Smooth muscle cell (in vitro differentiated cells): ENCODE results near the gene LMLN. TPM values are rescaled to one million over a fixed set of nuclear protein-coding genes. Genes with fewer than 3 reads are reported as not detected.
"Not testable (repeated sequence)": the region's sequence is repeated elsewhere in the genome, so short reads cannot be mapped to it uniquely, and the experiment has no call there.

Experiments
- DNase-seq: peaks from one replicate; lab custom pipeline; 2025; ENCODE audit not compliant: unreplicated experiment; lab: John Stamatoyannopoulos, UW
- H2AFZ ChIP-seq: fragments of 200-600 bp; sonication (generic); 2 replicates; pipeline ENCODE4 v1.6.0; 2016; ENCODE audit warnings: antibody characterized with exemption, low read depth, mild to moderate bottlenecking
- H3F3A ChIP-seq: fragments of 200-600 bp; sonication (generic); 2 replicates; pipeline ENCODE4 v1.6.0; 2017; ENCODE audit warnings: antibody characterized with exemption, low read depth
- H3K27ac ChIP-seq: fragments of 200-600 bp; sonication (generic); 2 replicates; pipeline ENCODE4 v1.5.1; 2016; ENCODE audit warnings: low read depth, mild to moderate bottlenecking
- H3K27me3 ChIP-seq: fragments of 200-600 bp; sonication (generic); 2 replicates; pipeline ENCODE4 v1.6.1; 2016; ENCODE audit warnings: low read depth, mild to moderate bottlenecking
- H3K36me3 ChIP-seq: fragments of 200-600 bp; sonication (generic); 2 replicates; pipeline ENCODE4 v1.5.1; 2016; ENCODE audit warnings: low read depth
- H3K4me1 ChIP-seq: fragments of 200-600 bp; sonication (generic); 2 replicates; pipeline ENCODE4 v1.5.1; 2016; ENCODE audit warnings: low read depth
- H3K4me2 ChIP-seq: fragments of 200-600 bp; sonication (generic); 2 replicates; pipeline ENCODE4 v1.6.0; 2016; ENCODE audit warnings: mild to moderate bottlenecking
- H3K4me3 ChIP-seq: fragments of 200-600 bp; sonication (generic); 2 replicates; pipeline ENCODE4 v1.5.1; 2016; ENCODE audit warnings: mild to moderate bottlenecking
- H3K79me2 ChIP-seq: fragments of 200-600 bp; sonication (generic); 2 replicates; pipeline ENCODE4 v1.6.0; 2016; ENCODE audit warnings: low read depth, mild to moderate bottlenecking
- H3K9ac ChIP-seq: fragments of 200-600 bp; sonication (generic); 2 replicates; pipeline ENCODE4 v1.6.0; 2016; ENCODE audit warnings: low read depth
- H3K9me3 ChIP-seq: fragments of 200-600 bp; sonication (generic); replicated peaks from 2 replicates; pipeline ENCODE4 v1.5.1; 2016; ENCODE audit warnings: low read depth
- H4K20me1 ChIP-seq: fragments of 200-600 bp; sonication (generic); 2 replicates; pipeline ENCODE4 v1.6.0; 2016; ENCODE audit warnings: low read depth
- WGBS: methylation state at CpG from one replicate; pipeline ENCODE4 v1.1.7; 2016; ENCODE audit warnings: low lambda C conversion rate; 5-methylcytosine and 5-hydroxymethylcytosine counted together
- polyA plus RNA-seq: library from polyadenylated mRNA; unstranded; fragments of >200 nt; fragmentation: Nextera tagmentation; extraction: Ambion mirVana; gene quantifications from 2 replicates; pipeline ENCODE4 v1.2.1, GENCODE V29; 2016
- total RNA-seq: library from RNA; depleted of rRNA; stranded (reverse); fragments of >200 nt; gene quantifications from 2 replicates; pipeline ENCODE4 v1.2.3, GENCODE V29; 2014
- TF ChIP-seq, protein P1 (sequence below): fragments of 200-600 bp; sonication (generic); IDR thresholded peaks from 2 replicates; pipeline ENCODE4 v1.5.1; 2017; ENCODE audit warnings: borderline replicate concordance, mild to moderate bottlenecking, antibody characterized with exemption; ENCODE audit not compliant: insufficient read depth, poor library complexity, severe bottlenecking

Gene LMLN
- total and polyA plus RNA-seq, 2 experiments from 2014 or later = 2.1 to 7.8 TPM

DNA sequence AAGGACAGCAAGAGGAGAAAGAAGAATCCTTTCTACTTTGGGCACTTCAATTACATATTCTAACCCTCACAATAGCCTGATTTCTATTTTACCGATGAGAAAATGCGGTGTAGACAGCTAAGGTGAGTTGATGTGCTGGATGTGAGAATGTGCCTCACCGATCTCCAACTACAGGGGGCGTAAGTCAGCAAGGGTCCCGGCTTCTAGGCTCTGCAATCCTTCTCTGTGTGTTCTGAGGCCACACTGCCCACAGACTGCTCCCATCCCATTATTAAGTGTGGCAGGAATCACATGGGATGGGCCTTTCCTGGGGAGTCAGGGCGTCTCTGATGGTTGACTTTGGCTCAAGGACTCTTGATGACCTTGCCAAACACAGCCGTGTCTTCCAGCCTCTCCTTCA lies 33.6 kb upstream of the LMLN start:
- Histone ChIP-seq H3K79me2 (no peaks in the 10 kb centered on the region), H3K9ac (no peak overlapping the region), H4K20me1 (no peaks in the 10 kb centered on the region), H3K27me3 (no peaks in the 10 kb centered on the region), H2AFZ (no peak overlapping the region), H3K4me1 (no peaks in the 10 kb centered on the region), H3K4me3 (no peak overlapping the region), H3K36me3 (no peaks in the 10 kb centered on the region), H3F3A (no peaks in the 10 kb centered on the region), H3K9me3 (no peaks in the 10 kb centered on the region), H3K27ac (no peak overlapping the region), H3K4me2 (no peak overlapping the region)
- DNase-seq = no peak
- TF ChIP-seq, protein P1, sequence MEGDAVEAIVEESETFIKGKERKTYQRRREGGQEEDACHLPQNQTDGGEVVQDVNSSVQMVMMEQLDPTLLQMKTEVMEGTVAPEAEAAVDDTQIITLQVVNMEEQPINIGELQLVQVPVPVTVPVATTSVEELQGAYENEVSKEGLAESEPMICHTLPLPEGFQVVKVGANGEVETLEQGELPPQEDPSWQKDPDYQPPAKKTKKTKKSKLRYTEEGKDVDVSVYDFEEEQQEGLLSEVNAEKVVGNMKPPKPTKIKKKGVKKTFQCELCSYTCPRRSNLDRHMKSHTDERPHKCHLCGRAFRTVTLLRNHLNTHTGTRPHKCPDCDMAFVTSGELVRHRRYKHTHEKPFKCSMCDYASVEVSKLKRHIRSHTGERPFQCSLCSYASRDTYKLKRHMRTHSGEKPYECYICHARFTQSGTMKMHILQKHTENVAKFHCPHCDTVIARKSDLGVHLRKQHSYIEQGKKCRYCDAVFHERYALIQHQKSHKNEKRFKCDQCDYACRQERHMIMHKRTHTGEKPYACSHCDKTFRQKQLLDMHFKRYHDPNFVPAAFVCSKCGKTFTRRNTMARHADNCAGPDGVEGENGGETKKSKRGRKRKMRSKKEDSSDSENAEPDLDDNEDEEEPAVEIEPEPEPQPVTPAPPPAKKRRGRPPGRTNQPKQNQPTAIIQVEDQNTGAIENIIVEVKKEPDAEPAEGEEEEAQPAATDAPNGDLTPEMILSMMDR = peak; percentile 11
- WGBS = 72% methylated on average over 7 of the region's 7 CpGs

DNA sequence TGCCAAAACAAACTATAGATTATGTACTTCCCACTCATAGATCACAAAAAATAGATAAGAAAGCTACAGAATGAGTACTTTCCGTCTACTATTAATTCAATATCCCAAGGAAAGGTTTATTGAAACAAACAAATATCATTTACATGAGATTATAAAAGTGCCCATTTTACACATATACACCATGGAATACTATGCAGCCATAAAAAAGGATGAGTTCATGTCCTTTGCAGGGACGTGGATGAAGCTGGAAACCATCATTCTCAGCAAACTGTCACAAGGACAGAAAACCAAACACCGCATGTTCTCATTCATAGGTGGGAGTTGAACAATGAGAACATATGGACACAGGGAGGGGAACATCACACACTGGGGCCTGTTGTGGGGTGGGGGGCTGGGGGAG lies 32.4 kb upstream of the LMLN start:
- not testable (repeated sequence) for H4K20me1 ChIP-seq, DNase-seq, H3K27me3 ChIP-seq, H3K9me3 ChIP-seq, H3K4me3 ChIP-seq, H3K4me2 ChIP-seq, H3K79me2 ChIP-seq, H3F3A ChIP-seq, H3K36me3 ChIP-seq, H3K9ac ChIP-seq, H3K27ac ChIP-seq, H2AFZ ChIP-seq, H3K4me1 ChIP-seq
- 94% methylated on average over 3 of the region's 3 CpGs for WGBS

DNA sequence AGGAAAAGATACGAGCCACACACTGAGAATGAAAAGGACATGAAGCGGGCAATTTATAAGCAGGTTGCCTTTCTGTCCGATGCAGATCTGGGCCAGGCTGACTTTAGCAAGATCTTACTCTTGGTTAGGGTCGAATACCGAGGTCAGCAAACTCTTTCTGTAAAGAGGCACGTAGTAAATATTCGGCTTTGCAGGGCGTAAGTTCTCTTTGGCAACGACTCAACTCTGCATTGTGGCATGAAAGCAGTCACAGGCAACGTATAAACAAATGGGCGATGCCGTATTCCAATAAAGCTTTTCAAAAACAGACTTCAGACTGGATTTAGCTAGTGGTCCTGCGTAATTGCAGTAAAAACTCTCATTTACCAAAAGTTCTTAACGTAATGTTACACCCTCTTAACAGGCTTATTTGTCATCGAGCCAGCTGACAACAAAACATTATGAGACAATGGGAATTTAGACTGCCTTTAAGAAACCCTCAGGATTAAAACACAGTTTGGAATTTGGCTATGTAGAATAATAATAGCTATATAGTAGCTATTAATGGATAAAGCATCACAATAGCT lies 23.1 kb upstream of the LMLN start:
- H3K4me2 ChIP-seq = no peak overlapping the region
- H3K9me3 ChIP-seq = no peaks in the 10 kb centered on the region
- H3K4me3 ChIP-seq = no peak overlapping the region
- no peak overlapping the region for H3K9ac ChIP-seq
- no peaks in the 10 kb centered on the region for H3K79me2 ChIP-seq
- no peak overlapping the region for H3K27ac ChIP-seq
- H4K20me1 ChIP-seq = no peaks in the 10 kb centered on the region
- no peaks in the 10 kb centered on the region for H3F3A ChIP-seq
- no peaks in the 10 kb centered on the region for H3K4me1 ChIP-seq
- no peaks in the 10 kb centered on the region for H3K27me3 ChIP-seq
- DNase-seq = no peak
- WGBS = 90% methylated on average over 15 of the region's 15 CpGs
- TF ChIP-seq, protein P1 = no peak
- H3K36me3 ChIP-seq = no peaks in the 10 kb centered on the region
- no peak overlapping the region for H2AFZ ChIP-seq

DNA sequence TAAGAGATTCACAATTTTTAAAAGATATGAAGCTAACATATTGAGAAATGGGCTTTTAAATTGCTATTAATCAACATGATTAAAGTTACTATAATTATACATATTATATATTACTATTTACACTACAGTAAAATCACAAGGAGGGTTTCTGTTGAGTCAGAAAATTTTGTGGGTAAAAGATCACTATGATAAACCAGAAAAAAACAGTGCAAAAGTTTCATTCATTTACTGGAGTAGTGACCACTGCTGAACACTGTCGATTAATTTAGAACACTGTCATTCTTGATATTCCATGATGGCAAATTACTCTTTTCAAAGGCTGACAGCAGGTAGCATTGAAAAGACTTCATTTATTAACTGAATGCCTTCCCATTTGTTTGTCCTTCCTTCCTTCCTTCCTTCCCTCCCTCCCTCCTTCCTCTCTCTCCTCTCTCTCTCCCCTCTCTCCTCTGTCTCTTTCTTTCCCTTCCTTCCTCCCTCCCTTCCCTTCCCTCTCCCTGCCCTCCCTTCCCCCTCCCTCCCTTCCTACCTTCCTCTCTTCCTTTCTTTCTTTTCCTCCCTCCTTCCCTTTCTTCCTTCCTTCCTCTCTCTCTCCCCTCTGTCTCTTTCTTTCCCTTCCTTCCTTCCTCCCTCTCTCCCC lies 19.2 kb upstream of the LMLN start:
- H3F3A ChIP-seq = no peaks in the 10 kb centered on the region
- H3K9ac ChIP-seq = no peak overlapping the region
- H3K9me3 ChIP-seq = no peaks in the 10 kb centered on the region
- no peak overlapping the region for H3K27ac ChIP-seq
- no peaks in the 10 kb centered on the region for H4K20me1 ChIP-seq
- H3K36me3 ChIP-seq = no peaks in the 10 kb centered on the region
- H3K4me1 ChIP-seq = no peaks in the 10 kb centered on the region
- H3K27me3 ChIP-seq = no peaks in the 10 kb centered on the region
- no peak overlapping the region for H2AFZ ChIP-seq
- no peak overlapping the region for H3K4me2 ChIP-seq
- no peak for DNase-seq
- H3K4me3 ChIP-seq = no peak overlapping the region
- TF ChIP-seq, protein P1 = no peak
- H3K79me2 ChIP-seq = no peaks in the 10 kb centered on the region
- WGBS = 91% methylated on average over 1 of the region's 1 CpG
